Umbilical cord (tissue), 2 donors: ENCODE data around the gene CASKIN1. TPM values are rescaled to one million over a fixed set of nuclear protein-coding genes. Genes with fewer than 3 reads are reported as not detected.
A peak's percentile ranks its signal among the peaks of the same experiment; 100 is the strongest.
"Not testable (repeated sequence)": the region's sequence is repeated elsewhere in the genome, so short reads cannot be mapped to it uniquely, and the experiment has no call there.

ENCODE experiments used
- DNase-seq: peaks from one replicate; pipeline ENCODE4 v3.0.0-alpha.2; 2015; ENCODE audit warnings: low spot score
- total RNA-seq: library from RNA; depleted of rRNA; stranded (reverse); fragments of >200 nt; gene quantifications from one replicate; pipeline ENCODE4 v1.2.3, GENCODE V29; 2014; ENCODE audit warnings: low replicate concordance; ENCODE audit not compliant: insufficient read depth

CASKIN1 gene
- total RNA-seq, 1 donor from 2014 or later = not detected

DNA sequence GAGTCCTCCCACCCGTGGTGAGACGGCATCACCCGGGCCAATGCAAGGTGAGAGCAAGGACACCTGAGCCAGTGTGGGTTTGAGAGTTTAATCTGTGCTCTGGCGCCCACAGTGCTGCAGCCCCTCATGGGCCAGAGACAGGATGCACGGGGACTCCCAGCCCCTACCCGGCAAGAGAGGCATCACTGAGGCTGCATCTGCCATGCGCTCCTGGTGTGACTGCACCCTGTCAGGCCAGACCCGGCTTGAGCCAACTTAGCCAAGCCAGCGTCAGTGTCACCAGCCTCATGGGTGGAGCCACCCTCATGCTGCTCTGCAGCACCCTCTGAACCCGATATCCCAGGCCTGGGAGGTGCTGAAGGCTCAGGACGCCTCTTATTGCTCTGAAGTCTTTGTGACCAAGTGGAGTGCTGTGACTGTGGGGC lies 15.5 kb upstream of the CASKIN1 start:
- no peak for DNase-seq

DNA sequence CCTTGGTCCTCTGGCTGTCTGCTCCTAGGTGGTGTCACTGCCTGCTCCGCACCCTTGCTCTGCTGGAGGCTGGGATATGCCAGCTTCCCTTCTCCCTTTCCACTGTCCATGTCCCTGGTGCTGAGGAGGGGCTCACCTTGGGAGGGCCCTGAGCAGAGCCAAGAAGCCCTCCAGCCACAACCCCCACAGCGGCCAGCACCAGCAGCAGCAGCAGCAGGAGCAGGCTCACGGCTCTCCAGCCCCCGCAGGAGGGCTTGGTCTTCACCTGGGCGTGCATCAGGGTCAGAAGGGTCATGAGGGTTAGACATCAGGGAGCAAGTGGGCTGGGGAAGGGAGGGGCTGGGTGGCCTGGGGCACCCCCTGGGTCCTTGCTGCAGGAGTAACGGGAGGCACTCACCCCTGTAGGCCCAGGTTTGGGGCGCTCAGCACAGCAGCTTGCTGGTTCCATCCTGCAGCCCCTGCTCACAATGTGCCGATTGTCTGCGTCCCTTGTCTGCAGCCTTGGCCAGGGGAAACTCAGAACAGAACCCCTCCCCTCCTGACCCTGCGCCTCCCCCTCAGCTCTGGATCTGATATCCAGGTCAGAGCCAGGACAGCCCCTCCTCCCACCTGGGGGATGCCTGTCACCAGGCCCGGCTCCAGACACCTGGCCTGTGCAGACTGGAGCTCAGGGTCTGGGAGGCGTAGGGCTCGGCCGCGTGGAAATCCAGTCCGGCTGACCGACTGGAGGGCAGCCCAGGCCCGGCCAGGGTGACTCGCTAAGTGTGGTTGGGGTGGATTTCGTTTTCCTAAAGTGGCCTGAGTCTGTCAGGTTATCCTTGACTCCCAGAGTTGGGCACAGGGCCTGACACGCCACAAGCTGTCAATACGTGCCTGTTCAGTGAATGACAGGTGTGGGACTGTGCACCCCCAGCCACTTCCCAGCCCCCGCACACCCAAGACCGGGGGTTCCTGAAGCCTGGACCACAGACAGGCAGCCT lies 14.3 kb upstream of the CASKIN1 start, which contains the start of gene BRICD5:
Gene BRICD5, minus strand, starts transcription at position 478 of the 980 bp plus-strand sequence. Its CDS starts 30 bp downstream, at position 448.
- no peak for DNase-seq

DNA sequence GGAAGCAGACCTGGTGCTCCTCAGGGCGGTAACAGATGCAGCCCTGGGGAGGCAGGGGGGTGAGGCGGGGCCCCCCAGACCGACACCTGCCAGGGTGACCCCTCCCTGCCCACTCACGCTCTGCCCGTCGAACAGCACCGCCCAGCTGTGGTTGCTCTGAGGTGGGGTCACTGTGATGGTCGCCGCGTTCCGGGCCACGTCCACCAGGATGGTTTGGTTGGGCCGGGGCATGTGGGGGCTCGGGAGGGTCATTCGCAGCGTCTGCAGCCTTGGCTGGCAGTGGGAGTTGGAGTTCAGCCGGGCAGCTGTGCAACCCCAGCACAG lies 13.6 kb upstream of the CASKIN1 start:
- no peak for DNase-seq

DNA sequence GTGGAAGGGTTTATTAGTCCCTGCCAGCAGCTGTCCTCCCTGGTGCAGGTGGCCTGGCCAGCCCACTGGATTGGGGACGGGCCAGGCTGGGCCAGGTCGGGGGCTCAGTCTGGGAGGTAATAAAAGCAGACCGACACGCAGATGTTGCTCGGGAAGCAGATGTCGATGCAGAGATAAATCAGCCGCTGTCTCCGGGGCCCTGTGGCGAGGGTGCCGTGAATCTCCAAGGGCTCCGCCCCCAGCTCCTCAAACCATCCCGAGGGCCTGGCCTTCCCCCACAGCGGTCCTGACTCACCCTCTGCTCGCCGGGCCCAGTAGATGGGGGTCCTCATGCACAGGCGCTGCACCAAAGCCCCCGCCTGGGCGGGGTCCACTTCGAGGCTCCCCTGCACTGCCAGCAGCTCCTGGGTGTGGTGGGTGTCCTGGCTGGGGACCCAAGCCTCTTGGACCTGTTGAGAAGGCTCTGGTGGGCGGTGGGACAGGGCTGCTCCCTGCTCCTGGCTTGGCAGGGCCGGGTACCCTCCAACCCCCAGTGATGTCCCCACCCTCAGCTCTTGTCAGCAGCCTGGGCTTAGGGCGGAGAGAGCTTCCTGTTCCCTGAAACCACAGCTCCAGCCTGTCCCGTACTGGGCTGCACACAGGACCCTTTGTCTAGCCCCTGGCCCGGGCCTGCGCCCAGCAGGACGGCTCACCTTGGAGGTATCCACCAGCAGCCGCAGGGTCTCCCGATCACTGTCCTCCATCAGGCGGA lies 13.0 kb upstream of the CASKIN1 start:
- no peak for DNase-seq

DNA sequence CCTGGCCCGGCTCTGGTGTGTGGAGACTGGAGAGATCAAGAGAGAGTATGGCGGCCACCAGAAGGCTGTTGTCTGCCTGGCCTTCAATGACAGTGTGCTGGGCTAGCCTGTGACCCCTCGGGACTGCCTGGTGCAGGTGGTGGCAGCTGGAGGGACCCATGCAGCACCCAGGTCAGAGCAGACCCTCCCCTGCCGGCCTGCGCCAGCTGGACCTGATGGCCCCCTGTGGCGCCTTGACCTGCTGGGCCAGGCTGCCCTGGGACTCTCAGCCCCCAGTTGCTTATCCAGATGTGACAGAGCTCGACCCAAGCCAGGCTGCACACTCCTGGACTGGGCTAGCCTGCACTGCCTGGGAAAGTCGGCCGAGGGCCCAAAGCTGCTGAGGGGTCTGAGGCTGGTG lies 12.4 kb upstream of the CASKIN1 start:
- no peak for DNase-seq

DNA sequence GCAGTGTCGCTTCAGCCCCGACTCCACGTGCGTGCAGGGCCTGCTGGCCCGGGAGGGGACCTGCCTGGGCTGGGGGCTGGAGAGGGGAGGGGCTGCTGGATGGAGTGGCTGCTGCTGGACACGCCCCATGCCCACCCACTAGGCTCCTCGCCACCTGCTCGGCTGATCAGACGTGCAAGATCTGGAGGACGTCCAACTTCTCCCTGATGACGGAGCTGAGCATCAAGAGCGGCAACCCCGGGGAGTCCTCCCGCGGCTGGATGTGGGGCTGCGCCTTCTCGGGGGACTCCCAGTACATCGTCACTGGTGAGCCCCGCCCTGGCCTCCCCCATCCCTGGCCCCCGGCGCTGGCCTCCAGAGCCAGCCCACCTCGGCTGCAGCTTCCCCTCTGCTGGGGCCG lies 11.9 kb upstream of the CASKIN1 start:
- DNase-seq = no peak

DNA sequence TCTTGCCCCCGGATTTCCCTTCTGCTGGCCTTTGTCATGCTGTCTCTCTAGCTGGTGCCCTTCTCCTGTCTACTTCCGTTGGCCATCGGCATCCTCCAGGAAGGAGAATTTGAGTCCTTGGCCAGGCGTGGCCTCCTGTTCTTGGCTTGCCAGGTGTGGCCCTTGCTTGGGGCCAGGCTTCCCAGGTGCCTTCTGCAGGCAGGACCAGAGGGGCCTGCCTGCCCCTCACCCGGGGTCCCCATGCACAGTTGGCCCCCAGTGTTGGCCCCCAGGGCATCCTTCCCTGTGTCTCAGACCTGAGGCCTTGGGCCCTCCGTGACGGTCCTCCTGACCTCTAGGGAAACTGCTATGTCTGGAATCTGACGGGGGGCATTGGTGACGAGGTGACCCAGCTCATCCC lies 11.5 kb upstream of the CASKIN1 start:
- DNase-seq = no peak

DNA sequence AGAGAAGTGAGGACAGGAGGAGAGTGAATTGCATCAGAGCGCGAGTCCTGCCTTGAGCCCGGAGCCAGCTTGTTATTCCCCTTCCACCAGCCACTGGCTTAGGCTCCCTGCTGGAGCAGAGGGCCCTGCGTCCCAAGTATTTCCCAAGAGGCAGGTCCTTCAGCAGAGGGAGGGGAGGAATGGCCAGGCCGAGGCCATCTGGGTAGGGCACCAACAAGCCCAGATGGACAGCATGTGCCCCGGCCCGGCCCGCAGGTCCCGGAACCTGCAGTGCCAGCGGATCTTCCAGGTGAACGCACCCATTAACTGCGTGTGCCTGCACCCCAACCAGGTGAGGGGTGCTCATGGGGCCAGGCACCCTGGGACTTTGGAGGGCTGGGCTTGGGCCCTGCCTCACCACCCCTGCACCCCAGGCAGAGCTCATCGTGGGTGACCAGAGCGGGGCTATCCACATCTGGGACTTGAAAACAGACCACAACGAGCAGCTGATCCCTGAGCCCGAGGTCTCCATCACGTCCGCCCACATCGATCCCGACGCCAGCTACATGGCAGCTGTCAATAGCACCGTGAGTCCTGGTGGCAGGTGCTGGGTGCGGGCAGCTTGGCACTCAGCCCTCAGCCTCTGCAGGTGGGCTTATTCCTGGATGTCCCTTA lies 10.5 kb upstream of the CASKIN1 start:
- no peak for DNase-seq

DNA sequence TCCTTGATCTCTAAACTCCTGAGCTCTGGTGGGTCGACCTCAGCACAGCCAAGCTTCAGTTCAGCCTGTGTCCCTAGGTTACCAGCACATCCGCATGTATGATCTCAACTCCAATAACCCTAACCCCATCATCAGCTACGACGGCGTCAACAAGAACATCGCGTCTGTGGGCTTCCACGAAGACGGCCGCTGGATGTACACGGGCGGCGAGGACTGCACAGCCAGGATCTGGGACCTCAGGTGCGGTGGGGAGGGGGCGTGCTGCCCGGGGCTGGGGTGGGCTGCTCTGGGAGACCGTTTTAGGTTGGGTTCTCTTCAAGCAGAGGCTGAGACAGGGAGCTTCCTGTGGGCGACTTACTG lies 10.0 kb upstream of the CASKIN1 start:
- no peak for DNase-seq

DNA sequence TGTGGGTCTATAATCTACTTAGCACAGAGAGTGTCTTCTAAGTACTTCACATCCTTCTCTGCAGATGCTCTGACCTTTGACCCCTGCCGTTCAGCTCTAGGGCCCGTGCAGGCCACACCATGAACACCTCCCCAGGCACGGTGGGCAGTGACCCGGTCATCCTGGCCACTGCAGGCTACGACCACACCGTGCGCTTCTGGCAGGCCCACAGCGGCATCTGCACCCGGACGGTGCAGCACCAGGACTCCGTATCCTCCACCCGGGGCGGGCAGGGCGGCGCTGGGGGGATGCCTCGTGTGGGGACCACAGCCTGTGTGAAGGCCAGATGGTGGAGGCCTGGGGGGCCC lies 9.5 kb upstream of the CASKIN1 start:
- no peak for DNase-seq

DNA sequence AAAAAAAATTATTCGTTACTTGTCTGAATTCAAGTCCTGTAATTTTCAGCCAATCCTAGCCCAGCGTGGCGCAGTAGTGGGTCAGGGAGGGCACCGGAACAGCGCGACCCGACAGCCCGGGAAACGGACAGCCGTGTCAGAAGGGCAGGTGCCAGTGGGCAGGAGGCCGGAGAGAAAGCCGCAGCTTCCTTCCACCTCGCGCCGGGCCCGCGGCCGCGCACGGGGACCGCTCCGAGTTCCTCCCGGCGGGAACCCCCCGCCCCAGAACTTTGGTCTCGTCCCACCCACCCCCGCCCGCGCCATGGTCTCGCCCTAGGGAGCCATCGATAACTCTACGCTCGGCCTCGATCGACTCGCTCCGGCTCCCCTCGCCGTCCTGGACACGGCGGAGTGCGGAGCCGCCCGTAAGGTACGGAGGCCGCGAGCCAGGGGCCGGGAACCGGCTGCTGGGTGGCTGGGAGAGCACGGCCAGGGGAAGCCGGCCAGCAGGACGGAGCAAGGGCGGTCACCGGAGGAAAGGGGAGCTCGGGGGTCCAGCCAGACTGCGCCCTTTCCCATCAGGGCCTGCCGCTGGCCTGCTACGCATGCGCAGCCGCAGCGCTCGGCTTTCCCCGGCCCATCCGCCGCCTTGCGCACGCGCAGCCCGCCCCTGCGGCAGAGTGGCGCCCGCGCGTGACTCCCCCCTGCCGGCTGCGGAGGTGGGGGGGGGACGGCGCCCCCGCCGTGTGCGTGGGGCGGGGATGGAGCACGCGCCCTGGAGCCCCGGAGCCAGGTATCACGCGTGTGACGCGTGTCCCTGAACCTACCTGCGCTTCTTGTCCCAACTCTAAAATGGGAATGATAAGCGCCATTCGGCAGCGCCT lies 8.9 kb upstream of the CASKIN1 start, which contains the start of gene MLST8:
Gene MLST8, plus strand, starts transcription at position 351 of the 863 bp plus-strand sequence. CDS start 632 bp downstream, outside the sequence.
- DNase-seq = peak; percentile 92

DNA sequence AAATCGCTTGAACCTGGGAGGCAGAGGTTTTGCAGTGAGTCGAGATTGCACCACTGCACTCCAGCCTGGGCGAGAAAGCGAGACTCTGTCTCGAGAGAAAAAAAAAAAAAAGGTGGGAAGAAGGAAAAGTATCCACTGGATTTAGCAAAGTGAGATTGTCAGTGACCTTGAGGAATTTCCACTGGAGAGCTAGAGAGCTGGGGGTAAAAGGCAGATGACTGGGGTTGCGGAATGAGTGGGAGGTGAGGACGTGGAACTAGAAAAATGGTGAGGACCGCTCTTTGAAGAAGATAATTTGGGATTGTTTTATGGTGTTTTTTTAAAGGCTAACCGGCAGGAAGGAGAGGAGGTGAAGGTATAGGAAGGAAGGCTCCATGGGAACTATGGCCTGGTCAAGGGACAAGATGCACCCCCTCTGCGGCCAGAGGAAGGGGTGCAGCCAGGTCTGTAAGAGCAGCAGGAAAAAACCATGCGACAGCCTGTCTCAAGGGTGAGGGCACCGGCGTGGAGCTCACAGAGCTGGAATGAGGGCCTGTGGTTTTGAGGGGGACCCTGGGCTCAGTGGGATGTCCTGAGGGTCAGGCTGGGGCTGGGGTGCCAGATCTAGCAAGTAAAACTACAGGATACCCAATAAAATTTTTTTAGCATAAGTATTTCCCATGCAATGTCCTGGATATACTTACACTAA lies 8.2 kb upstream of the CASKIN1 start:
- no peak for DNase-seq

DNA sequence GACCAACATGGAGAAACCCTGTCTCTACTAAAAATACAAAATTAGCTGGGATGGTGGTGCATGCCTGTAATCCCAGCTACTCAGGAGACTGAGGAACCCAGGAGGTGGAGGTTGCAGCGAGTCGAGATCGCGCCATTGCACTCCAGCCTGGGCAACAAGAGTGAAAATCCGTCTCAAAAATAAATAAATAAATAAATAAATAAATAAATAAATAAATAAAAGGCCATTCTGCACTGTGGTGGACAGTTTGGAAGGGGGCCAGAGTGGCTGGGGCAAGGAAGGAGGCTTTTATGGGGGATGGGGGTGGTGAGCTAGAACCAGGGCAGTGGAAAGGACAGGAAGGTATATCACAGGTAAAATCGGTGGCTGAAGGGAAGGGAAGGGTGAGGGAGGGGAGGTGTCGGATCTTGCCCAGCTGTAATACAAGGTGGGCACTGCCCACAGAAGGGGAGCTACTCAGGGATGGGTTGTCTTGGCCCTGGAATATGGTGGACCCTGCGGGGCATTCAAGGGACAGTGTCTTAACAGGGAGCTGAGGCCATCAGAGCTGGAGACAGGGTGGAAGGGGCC lies 6.8 kb upstream of the CASKIN1 start:
- not testable (repeated sequence) for DNase-seq

DNA sequence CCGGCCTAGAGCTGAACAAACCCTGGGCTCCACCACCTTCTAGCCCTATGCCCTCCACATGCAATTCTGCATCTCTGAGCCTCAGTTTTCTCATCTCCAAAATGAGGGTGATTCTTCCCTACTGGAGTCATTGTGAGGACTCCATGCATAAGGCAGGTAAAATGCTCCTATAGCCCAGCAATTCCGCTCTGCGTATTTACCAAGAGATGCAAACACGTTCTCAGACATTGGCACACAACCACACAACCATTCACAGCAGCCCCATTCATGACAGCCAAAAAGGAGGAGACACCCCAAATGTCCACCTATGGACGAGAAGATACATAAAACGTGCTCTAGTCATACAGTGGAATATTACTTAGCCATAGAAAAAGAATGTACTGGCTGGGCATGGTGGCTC lies 3.9 kb upstream of the CASKIN1 start:
- DNase-seq = no peak

DNA sequence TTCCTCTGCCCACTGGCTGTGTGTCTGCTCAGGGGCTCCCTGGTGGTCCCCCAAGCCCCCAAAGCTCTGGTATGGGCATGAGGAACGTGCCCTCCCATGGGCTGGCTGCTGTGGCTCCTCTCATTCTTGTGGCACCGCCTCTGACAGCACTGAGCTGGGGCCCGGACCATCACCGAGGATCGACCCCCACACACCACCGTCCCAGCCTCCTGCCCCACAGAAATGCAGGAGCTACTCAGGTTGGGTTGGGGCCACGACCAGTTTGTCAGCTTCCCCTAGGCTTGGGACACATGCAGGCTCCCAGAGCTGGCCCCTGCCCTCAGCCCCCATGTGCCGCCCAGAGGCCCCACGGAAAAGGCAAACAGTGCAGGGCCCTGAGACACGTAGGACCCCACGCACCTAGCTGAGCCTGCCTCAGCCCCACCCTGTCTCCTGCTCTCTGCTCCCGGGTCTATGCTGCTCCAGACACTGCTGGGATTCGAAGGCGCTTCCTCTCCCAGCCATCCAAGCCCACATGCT lies 3.3 kb upstream of the CASKIN1 start:
- no peak for DNase-seq

DNA sequence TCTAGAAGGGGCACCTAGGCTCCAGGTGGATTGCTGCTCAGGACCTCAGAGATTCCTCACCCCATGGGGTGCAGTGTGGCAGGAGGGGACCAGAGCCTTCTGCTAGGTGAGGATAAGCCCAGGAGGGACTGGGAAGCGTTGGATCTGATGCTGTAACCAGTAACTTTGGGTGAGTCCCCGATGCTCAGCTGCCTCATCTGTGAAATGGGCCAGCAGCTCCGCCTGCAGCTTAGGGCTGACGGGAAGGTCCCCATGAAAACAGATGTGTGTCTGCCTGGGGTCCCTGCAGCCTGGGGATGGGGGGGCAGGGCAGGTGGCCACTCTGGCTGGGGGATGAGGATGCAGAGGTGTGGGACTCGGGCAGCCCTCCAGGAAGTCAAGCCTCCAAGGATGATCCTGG lies 2.7 kb upstream of the CASKIN1 start:
- DNase-seq = no peak

DNA sequence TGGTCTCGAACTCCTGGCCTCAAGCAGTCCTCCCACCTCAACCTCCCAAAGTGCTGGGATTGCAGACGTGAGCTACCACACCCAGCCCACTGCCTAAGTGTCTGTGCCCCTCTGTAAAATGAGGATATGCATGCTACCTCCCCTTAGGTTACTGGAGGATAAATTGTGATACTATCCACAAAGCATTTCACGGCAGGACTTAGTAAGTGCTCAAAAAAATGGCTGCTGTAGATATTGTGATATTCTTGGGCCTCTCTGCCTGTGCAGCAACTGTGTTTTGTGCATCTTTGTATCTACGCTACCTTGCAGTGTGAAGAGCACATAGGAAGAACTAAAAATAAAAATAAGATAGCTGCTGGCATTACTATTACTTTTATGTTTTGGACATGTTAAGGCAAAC lies 1.9 kb upstream of the CASKIN1 start:
- no peak for DNase-seq

DNA sequence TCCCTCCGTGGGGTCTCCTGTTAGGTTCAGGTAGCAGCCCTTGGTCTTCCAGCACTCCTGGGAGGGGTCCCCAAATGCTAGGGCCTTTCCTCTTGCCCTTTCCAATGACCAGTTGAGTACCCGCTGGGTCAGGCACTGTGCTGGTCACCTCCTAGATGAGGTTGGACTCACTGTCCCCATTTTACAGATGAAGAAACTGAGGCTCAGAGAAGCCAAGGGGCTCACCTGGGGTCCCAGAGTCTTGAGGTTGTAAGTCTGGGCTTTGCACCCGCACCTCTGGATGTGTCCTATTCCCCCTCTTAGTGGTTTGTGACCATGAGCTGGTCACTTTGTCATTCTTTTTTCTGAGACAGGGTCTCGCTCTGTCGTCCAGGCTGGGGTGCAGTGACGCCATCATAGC lies 1.4 kb upstream of the CASKIN1 start:
- DNase-seq = no peak

DNA sequence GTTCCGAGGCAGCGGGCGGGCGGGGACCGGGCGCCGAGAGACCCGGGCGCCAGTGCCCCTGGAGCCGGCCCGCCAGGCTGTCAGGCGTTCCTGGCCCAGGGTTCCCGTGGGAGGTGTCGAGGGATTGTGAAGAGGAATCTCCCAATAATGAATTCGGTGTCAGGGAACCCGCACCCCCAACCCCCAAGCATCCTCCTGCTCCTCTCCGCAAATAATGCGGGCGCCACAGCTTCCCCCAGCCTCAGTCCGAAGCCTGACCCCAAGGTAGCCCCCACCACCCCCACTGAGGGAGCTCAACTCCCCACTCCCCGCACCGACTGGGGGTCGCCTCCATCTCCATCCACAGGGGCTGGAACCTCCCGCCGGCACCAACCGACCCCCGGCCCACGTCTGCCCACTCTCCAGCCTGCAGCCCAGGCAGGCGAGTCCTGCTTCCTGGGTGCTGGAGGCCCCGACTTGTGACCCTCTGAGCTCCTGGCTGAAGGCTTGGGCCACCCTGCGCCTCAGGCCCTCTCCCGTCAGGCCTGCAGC lies 641 bp upstream of the CASKIN1 start:
- DNase-seq = no peak
